PC-9 (cell line): ENCODE results near the gene SPI1.

Source experiments
- EZH2 ChIP-seq: fragments of 200-600 bp; sonication (generic); IDR thresholded peaks from 2 replicates; pipeline ENCODE4 v1.8.0; 2017; ENCODE audit warnings: antibody characterized with exemption, low read depth
- TF ChIP-seq, protein P1 (sequence below): fragments of 200-600 bp; sonication (generic); conservative IDR thresholded peaks from 2 replicates; pipeline ENCODE4 v1.6.1; 2017; ENCODE audit warnings: mixed run types, antibody characterized with exemption, mild to moderate bottlenecking, moderate library complexity

GRCh38 chr11:47425611-47426010 lies 47.3 kb upstream of the SPI1 start:
- TF ChIP-seq, protein P1, sequence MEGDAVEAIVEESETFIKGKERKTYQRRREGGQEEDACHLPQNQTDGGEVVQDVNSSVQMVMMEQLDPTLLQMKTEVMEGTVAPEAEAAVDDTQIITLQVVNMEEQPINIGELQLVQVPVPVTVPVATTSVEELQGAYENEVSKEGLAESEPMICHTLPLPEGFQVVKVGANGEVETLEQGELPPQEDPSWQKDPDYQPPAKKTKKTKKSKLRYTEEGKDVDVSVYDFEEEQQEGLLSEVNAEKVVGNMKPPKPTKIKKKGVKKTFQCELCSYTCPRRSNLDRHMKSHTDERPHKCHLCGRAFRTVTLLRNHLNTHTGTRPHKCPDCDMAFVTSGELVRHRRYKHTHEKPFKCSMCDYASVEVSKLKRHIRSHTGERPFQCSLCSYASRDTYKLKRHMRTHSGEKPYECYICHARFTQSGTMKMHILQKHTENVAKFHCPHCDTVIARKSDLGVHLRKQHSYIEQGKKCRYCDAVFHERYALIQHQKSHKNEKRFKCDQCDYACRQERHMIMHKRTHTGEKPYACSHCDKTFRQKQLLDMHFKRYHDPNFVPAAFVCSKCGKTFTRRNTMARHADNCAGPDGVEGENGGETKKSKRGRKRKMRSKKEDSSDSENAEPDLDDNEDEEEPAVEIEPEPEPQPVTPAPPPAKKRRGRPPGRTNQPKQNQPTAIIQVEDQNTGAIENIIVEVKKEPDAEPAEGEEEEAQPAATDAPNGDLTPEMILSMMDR = no peak
- TF ChIP-seq EZH2 = no peak
